Upper lobe of left lung (tissue), 4 donors: ENCODE data around the gene IL36RN.

Experiments used
- CTCF ChIP-seq, 6 experiments: fragments of 450-650 bp in 4 of 6; fragments of 200-600 bp in 2 of 6; sonication (generic) in 2 of 6; IDR thresholded peaks; one replicate each; pipeline ENCODE4 v1.5.1; 2016 to 2019; ENCODE audit warnings: antibody characterized with exemption in 6 of 6
- EP300 ChIP-seq, 4 donors: sonication (generic); formaldehyde crosslinking; IDR thresholded peaks; one replicate each; pipeline ENCODE4 v1.5.1; 2017; ENCODE audit warnings: antibody characterized with exemption in 4 of 4, control low read depth in 2 of 4
- POLR2A ChIP-seq, 4 donors: fragments of 450-650 bp; IDR thresholded peaks; one replicate each; pipeline ENCODE4 v1.5.1; 2016 to 2017; ENCODE audit warnings: antibody characterized with exemption in 4 of 4, mild to moderate bottlenecking in 2 of 4

- no peak for TF ChIP-seq POLR2A (IDR thresholded peaks at IDR 0.05)
- TF ChIP-seq CTCF (IDR thresholded peaks at IDR 0.05) = no peak
- TF ChIP-seq EP300 (IDR thresholded peaks at IDR 0.05) = no peak
Observed at GRCh38 chr2:113032737-113033136, 26.3 kb upstream of the IL36RN start.
